Nucleus accumbens (tissue), 56 donors: Measurements from ENCODE around the gene ELOVL4.

ENCODE experiments used
- DNase-seq, 56 donors: peaks; one replicate each; lab custom pipeline; 2025; lab: John Stamatoyannopoulos, UW

ELOVL4 gene

DNA sequence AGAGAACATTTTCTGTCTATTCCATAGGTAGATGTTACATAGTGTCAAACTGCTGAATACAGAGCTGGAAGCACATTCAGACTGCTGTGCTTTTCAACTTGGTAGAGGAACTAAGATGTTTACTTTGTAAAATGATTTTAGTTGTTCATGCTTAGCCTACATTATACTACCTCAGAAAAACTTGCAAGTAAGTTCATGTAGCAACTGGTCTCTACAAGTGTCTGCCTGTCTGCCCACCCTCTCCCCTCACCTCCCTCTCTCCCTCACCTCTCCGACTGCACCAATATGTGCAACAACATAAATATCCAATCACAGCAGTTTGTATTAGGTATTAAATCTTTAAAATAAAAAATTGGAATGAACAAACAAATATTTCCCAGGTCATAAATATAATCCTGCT is 25.3 kb downstream of the ELOVL4 start:
- DNase-seq = no peak

DNA sequence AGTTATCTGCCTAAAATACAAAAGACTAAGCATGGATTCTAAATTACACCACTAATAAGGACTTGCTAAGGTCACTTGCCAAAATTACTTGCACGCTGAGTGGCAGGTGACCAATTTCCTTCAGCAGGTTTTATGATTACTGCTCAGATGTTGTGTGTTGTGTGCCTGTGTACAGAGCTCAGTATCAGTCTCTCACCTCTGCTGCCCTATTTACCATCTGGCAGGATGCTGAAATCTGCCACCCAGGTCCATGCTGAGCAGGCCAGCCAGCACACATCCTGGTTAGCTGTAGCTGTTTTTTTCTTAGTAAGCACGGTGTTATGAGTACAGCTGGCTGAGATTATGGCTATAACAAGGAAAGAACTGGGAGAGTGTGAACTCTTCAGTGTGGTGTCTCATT is 34.0 kb downstream of the ELOVL4 start:
- DNase-seq = no peak

DNA sequence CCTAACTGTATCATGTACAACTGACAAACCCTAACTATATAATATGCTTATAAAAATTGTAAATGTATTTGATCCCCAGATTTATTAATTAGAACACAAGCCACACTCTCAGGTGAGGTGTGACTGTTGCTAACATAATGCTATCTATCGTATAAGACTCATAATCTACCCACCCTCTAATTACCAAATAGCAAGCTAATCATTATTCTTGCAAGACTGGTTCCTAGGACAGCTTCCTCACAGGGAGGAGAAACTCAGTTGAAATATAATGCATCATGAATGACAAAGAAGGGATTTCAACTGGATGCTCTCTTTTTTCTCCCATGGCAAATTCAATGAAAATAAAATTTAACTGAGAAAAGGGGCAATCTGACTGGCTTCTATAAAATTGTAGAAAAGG is 35.4 kb downstream of the ELOVL4 start:
- DNase-seq = no peak

DNA sequence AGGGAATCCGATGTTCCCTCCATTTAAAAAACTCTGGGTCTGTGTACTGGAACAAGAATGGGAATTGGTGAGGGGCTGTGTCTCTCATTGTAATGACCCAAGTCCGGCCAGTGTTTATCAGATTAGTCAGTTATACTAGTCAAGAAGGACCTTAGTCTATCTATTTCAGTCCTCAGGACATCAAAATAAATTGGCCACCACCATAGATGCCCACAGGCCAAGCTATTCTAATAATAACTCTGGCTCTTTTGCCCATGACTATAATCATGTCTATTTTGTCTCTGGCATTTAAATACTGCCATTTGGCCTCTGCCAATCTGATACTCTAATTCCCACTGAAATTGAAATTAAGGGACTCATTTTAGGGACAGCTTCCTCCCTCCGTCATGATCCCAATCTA is 37.8 kb downstream of the ELOVL4 start:
- DNase-seq = no peak

DNA sequence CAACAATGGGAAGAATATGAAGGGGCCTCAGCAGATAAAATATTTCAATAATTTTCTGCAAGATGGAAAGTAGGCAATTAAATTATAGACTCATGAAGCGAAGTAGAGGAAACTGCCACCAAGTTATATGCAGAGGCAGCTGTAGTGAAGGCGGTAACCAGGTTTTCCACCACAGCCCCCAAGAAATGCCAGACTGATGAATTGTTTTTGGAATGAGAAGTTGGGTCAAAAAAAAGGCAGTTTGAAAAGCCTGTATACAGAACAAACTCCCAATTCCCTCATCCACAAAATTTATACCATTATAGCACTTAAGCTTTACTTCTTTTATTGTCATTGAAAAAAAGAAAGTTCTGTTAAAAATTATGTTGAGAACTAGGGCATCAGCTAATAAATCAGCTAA is 45.3 kb downstream of the ELOVL4 start:
- no peak for DNase-seq

DNA sequence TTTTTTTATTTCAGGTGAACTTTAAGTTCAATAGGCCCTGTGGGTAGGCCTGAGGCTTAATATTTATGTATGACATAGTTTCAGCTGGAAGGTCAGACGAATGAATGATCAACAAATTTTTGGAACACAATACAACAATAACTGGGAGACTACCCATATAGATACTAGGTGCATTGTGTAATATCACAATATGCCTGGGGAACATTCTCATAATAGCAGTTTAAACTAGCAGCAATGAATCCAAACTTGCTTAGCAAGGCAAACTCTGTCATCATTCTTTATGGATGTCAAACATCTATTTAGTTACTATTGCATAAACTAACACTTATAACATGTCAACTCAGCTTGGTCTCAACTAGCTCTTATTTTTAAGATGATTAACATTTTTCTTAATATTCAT is 49.3 kb downstream of the ELOVL4 start:
- DNase-seq = no peak

DNA sequence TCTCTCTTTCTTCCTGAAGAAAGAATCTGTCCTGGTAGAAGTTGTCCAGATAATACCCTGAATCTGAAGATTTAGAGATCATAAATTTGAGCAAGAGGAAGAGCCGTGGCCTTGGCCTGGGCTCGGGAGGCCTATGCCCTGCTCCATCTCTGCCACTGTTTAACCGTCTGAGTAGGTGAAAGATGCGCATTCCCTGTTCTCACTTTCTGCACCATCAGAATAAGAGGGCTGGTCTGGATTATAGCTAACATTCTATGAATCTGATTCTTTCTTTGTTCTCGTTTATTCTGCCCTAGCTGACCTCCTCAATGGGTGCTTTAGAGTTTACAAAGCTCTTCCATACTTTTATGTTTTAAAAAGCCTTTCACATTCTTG is 51.3 kb downstream of the ELOVL4 start:
- DNase-seq = no peak

DNA sequence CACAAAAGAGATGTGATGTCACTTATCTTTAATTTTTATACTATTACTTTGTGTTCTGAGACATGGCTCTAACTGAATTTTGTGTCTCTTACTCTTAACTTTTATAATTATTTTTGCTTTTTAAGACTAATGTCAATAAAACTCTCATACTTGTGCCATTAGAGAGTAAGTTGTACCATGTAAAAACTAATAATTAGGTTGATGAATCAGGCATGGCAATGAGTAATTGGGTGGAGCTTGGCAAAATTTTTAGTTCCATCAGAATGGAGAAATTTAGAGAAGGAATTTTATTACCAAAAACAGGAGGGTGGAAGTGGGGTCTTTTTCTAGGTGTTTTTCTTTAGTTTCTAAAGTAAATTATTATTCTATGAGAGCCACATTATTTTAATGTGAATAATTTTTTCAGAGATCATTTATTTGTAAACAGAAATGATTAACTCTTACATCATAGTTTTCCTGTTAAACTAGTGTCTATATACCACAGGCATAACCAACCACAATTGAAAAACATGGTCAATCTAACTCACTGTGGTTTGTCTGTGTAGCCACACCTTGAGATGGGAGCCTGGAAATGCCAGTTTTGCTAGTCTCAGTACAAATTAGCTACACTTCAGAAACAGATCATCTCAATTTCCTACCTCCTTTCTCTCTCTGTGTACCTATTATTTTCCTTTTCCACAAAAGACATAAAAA is 51.8 kb downstream of the ELOVL4 start:
- DNase-seq = no peak

DNA sequence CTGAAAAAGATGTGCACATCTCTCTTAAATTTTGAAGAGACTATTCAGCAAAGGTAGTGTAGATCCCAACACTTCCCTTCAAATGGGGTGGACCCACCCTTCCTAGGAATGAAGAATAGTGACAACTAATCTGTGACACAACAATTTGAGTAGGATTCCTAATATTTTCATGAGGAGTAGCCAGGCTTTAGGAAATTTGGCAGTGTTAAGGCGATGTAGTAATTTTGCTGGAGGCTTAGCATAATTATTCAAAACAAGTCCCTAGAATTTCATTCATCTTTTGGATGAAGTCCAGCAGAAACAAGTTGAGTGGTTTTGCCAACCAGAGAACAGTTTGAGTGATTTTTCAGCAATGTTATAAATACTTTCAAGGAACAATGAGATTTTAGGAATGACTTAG is 52.4 kb downstream of the ELOVL4 start:
- no peak for DNase-seq

DNA sequence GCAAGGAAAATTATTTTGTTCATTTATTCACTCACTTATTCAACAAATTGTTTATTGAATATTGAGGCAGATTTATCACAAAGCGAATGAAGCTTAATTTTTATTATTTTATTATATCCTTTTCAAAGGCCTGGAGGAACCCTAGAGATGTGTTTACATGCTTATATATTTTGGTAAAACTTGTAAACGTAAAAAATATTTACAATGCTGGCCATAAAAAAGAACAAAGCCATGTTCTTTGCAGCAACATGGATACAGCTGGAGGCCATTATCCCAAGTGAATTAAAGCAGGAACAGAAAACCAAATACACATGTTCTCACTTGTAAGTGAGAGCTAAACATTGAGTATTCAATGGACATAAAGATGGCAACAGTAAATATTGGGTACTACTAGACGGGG is 58.8 kb downstream of the ELOVL4 start:
- DNase-seq = no peak

DNA sequence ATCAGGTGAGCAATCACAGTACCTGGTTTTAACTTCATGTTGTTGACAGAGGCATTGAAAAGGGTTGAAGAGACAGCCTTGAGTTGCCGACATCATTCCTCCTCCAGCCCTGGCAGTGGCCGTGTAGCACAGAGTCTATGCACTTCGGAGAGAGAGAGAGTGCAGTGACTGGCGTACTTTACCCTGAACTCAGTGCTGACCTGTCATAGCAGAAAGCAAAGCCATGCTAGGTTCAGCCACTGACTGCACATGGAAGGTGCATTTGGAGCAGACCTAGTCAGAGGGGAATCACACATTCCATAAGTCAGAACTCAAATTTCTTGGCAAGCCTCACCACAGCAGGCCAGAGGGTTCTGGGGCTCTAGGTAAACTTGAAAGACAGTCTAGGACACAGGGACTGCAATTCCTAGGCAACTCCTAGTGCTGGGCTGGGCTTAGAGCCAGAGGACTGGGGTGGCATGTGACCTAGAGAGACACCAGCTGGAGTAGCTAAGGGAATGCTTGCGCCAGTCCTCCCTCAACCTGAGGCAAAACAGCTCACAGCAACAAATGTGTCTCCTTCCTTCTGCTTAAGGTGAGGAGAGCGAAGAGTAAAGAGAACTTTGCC is 69.1 kb downstream of the ELOVL4 start:
- peak in 16 of 56 donors; percentile 0 to 46 (median 12) for DNase-seq

DNA sequence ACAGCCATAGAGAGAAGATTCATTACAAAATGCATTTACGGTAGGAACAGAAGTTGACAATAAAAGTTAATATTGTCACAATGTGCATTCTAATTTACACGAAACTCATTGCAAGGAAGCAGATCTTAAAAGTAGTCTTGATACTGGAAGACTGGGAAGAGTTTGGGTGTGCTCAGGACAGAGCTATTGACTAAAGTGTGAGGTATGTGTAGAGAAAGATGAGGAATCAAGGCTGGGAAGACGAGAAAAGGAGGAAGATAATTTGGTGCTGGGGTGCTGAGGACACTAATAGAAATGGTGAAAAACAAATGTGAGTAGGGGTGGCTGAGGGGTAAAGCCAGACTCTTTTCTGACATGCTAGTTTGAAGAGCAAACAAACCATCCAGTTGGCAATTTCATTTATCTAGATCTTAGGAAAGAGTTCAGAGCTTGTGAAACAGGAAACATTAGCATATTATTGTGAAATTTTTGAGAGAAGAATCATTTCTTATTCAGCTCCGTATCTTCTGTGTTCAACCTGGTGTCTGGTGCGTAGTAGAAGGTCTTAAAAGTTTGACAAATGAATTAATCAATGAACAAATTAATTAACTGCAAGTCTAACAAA is 72.7 kb downstream of the ELOVL4 start:
- no peak for DNase-seq

DNA sequence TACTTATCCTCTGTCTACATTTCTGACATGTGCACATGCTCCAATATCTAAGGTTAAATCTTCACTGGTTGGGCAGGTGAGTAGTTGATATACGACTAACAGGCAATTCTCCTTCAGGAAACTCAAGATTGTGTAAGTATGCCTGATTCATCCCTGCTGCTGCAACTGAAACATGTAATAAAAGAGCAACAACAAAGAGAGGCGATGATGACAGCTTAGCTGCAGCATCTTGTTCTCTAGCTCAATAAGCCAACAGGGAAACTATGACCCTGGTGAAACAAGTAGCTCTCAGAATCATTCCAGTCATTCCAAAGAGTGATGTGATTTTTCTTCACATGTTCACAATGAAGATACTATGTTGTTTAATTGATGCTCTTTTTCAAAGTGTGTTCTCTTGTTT is 74.4 kb downstream of the ELOVL4 start:
- no peak for DNase-seq

DNA sequence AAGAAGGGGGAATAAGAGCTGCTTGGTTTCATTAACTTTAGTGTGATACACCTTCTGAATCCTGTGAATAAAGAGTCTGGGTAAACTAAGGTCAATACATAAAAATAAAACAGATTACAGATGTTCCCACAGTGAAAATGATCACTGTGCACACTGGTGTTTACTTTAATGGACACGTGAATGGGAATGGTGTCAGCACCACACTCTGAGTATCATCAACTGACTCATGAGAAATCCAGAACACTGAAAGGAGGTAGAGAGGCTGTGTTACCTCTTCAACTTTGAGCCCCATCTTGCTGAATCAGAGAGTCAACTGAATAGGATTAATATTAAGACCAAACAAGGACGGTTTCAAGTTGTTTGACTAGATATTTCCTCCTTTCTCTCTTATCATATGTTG is 75.0 kb downstream of the ELOVL4 start:
- DNase-seq = no peak

DNA sequence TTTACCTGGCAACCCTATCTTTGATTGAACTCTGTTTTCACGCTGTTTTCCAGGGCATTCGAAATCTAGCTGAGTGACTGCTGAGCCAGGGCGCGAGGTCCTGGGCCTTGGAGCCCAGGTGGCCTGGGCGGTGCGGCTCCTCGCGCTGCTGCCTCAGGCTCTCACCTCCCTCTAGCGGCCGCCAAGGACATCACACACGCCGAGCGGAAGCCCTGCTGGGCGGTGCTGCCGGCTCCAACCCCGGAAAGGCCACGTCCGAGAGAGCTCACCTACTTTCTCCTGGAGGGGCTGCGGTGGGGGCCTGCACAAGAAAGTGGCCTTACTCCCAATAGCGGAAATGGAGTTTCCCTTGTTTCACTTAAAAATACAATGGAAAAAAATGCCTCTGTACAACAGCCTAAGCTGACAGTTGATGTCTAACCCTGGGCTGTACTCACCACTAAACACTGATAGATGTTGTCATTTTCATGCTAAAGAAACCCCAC is 77.7 kb downstream of the ELOVL4 start:
- peak in 52 of 56 donors; percentile 5 to 77 (median 51) for DNase-seq

DNA sequence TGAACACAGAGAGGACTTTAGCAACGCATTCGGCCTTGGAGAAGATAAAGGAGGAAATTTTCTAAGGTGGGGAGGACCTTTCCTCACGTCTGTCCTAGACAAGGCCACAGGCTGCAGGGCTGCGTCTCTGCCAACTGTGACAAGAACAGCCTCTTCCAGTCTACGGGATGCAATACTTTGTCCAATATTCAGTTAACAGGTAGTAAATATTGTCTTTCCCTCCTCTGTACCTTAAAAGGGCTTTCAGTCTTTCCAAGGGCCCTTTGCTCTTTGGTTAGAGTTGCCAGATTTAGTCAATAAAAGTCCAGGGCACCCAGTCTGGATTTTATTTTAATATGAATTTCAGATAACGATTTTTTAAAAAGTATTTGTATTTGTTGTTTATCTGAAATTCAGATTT is 78.2 kb downstream of the ELOVL4 start:
- DNase-seq = no peak

DNA sequence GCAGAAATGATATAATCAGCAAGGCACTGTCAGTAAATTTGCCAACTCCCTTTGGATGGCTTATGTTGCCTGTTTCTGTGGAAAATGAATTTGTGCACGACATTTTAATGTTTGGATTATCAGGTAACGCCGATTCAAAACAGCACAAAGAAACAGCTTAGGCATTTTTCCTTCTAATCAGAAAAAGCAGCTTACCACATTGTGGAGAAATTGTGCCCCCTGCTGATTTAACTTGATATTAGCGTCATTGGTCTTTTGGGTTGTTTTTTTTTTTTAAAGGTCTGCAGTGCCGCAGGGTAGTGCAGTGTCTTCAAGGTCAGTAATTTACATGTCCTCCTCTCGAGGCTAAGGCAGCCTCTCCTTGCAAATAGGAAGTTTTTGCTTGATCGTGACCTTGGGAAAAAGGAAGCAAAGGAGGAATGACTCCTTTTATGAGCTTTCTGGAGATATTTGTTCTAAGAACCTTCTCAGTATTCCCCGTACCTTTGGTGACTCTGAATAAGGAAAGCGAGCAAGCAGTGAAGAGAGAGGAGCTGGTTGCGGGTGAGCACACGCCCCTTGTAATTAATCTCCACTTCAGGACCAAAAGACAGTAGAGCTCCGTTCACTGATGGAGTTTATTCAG is 79.1 kb downstream of the ELOVL4 start:
- DNase-seq = peak in 15 of 56 donors; percentile 0 to 53 (median 14)
